Ishikawa (cell line): ENCODE data around the gene FAM174C.

Experiments used
- EGR1 ChIP-seq: IDR thresholded peaks from 2 replicates; pipeline ENCODE4 v1.6.1; 2012
- EP300 ChIP-seq: IDR thresholded peaks from 2 replicates; pipeline ENCODE4 v1.6.1; 2012; ENCODE audit warnings: borderline replicate concordance
- FOXM1 ChIP-seq: IDR thresholded peaks from 2 replicates; pipeline ENCODE4 v1.6.1; 2012; ENCODE audit warnings: low read depth, borderline replicate concordance
- RAD21 ChIP-seq: IDR thresholded peaks from 2 replicates; pipeline ENCODE4 v1.6.1; 2012; ENCODE audit warnings: low read depth
- TAF1 ChIP-seq: IDR thresholded peaks from 2 replicates; pipeline ENCODE4 v1.6.1; 2012; ENCODE audit warnings: low read depth, mild to moderate bottlenecking
- TCF12 ChIP-seq: IDR thresholded peaks from 2 replicates; pipeline ENCODE4 v1.6.1; 2012; ENCODE audit warnings: low read depth
- YY1 ChIP-seq: IDR thresholded peaks from 2 replicates; pipeline ENCODE4 v1.6.1; 2012; ENCODE audit warnings: low read depth
- TF ChIP-seq, protein P1 (sequence below): IDR thresholded peaks from 2 replicates; pipeline ENCODE4 v1.6.1; 2012; ENCODE audit warnings: low read depth, mild to moderate bottlenecking
- TF ChIP-seq, protein P2 (sequence below): IDR thresholded peaks from 2 replicates; pipeline ENCODE4 v1.6.1; 2012
- TF ChIP-seq, protein P3 (sequence below): IDR thresholded peaks from 2 replicates; pipeline ENCODE4 v1.6.1; 2012

DNA sequence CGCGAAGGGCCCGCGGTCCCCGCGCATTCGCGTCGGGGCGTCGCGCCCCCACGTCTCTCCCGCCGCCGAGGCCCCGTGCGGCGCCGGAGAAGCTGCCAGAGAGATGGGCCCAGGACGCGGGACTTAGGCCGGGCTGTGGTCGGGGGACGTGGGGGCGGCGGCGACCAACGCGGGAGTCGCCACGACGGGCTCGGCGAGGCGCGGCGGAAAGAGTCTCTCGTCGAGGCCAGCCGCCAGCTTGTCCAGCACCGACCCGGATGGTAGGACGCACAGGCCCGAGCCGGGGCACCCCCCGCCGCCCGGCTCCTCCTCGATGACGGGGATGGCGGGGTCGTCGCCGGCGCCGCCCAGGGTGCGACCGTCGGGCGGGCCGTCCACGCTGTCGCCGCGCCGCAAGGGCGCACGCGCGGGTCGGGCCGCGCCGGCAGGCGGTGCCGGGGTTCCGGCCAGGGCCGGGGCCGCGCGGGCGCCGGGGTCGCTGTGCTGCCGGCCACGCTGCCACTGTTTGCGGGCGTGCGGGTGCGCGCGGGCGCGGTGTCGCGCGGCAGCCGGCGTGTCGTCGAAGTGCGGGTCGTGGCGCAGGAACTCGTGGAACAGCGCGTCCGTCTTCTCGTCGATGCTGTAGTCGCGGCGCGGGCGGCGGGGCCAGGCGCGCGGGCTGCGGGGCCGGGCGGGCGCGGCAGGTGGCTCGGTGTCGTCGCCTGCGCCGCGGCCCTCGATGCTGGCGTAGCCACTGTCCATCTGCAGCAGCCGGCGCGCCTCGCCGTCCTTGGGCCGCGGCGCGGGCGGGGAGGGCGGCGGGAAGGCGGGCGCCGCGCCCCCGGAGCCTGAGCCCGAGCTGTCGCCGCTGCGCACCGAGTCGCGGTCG, 46.0 kb upstream of the FAM174C start:
- TF ChIP-seq EP300, result no peak
- no peak for TF ChIP-seq YY1
- no peak for TF ChIP-seq EGR1
- TF ChIP-seq TCF12, result no peak
- TF ChIP-seq FOXM1, result no peak
- TF ChIP-seq, protein P1, sequence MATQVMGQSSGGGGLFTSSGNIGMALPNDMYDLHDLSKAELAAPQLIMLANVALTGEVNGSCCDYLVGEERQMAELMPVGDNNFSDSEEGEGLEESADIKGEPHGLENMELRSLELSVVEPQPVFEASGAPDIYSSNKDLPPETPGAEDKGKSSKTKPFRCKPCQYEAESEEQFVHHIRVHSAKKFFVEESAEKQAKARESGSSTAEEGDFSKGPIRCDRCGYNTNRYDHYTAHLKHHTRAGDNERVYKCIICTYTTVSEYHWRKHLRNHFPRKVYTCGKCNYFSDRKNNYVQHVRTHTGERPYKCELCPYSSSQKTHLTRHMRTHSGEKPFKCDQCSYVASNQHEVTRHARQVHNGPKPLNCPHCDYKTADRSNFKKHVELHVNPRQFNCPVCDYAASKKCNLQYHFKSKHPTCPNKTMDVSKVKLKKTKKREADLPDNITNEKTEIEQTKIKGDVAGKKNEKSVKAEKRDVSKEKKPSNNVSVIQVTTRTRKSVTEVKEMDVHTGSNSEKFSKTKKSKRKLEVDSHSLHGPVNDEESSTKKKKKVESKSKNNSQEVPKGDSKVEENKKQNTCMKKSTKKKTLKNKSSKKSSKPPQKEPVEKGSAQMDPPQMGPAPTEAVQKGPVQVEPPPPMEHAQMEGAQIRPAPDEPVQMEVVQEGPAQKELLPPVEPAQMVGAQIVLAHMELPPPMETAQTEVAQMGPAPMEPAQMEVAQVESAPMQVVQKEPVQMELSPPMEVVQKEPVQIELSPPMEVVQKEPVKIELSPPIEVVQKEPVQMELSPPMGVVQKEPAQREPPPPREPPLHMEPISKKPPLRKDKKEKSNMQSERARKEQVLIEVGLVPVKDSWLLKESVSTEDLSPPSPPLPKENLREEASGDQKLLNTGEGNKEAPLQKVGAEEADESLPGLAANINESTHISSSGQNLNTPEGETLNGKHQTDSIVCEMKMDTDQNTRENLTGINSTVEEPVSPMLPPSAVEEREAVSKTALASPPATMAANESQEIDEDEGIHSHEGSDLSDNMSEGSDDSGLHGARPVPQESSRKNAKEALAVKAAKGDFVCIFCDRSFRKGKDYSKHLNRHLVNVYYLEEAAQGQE, result no peak
- TF ChIP-seq, protein P2, sequence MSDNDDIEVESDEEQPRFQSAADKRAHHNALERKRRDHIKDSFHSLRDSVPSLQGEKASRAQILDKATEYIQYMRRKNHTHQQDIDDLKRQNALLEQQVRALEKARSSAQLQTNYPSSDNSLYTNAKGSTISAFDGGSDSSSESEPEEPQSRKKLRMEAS, result no peak
- TF ChIP-seq RAD21, result no peak
- TF ChIP-seq, protein P3, sequence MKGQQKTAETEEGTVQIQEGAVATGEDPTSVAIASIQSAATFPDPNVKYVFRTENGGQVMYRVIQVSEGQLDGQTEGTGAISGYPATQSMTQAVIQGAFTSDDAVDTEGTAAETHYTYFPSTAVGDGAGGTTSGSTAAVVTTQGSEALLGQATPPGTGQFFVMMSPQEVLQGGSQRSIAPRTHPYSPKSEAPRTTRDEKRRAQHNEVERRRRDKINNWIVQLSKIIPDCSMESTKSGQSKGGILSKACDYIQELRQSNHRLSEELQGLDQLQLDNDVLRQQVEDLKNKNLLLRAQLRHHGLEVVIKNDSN, result no peak
- TF ChIP-seq TAF1, result no peak
